ENCODE data around the gene NOD2.

NOD2 gene

GRCh38 chr16:50743581-50744225 lies 50.3 kb downstream of the NOD2 start:
- no peak for DNase-seq

DNA sequence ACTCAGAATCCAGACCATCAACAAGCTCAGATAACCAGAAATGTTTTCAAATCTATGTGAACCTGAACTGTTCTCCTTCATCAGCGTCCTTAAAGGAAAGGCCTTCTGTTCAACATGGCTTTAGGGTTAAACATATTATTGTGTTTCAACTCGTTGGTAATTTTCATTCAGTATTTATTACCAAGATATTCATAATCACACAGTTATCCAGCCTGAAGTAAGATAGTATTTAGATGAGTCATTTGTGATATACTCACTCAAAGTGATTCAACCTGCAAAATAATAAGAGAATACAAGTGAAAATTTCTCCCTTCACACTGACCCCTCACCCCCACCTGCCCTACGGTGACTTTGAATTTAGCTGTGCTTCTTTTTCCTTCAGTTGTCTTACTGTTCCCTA lies 51.5 kb downstream of the NOD2 start:
- no peak for DNase-seq

- DNase-seq, result peak; percentile 11
These were observed 52.5 kb downstream of the NOD2 start for GRCh38 chr16:50745940-50746339.

GRCh38 chr16:50747207-50747956 lies 54.0 kb downstream of the NOD2 start:
- no peak for DNase-seq

- DNase-seq, result no peak
These were observed 58.1 kb downstream of the NOD2 start for GRCh38 chr16:50751528-50751927.

- no peak for DNase-seq
These were observed 59.2 kb downstream of the NOD2 start for GRCh38 chr16:50752471-50753235.

GRCh38 chr16:50756473-50756872 lies 63.1 kb downstream of the NOD2 start:
- DNase-seq, result no peak

GRCh38 chr16:50761267-50761666 lies 67.9 kb downstream of the NOD2 start:
- DNase-seq, result no peak

DNA sequence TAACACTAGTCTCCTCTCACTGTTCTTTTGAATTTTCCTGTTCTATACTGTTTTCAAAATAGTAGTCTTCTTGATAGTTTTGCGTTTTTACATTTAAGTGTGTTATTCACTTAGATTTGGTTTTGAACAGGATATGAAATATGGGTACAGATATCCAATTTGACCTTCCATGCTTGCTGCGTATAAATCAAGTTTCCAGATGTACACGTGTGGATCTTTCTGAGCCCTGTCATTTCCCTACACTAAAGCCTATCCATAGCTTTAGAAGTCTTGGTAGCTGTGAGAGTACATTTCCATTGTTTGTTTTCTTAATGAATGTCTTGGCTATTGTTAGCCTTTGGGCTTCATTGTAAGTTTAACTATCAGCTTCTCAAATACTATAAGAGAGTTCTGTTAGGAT lies 68.8 kb downstream of the NOD2 start:
- DNase-seq, result no peak

- no peak for DNase-seq
These were observed 69.8 kb downstream of the NOD2 start for GRCh38 chr16:50763211-50763610.

- DNase-seq, result no peak
These were observed 71.9 kb downstream of the NOD2 start for GRCh38 chr16:50765260-50765659.

DNA sequence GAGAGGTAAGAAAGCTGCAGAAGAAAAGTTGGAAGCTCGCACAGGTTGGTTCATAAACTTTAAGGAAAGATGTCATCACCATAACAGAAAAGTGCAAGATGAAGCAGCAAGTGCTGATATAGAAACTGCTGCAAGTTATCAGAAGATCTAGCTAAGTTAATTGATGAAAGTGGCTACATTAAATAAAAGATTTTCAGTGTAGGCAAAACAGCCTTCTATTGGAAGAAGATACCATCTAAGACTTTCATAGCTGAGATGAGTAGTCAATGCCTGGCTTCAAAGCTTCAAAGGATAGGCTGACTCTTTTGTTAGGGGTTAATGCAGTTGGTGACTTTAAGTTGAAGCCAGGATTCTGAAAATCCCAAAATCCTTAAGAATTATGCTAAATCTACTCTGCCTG lies 72.5 kb downstream of the NOD2 start:
- no peak for DNase-seq

DNA sequence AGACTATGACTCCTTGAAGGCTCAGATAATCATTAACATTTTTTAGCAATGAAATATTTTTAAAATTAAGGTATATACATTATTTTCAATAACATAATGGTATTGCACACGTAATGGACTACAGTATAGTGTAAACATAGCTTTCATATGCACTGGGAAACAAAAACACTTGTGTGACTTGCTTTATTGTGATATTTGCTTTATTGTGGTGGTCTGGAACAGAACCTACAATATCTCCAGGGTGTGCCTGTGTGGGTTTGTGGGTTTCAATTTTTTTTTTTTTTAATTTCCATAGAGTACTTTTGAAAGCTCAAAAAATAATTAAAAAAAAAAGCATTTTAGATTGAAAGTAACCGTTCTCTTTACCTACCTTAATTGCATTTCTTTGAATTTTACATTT lies 73.8 kb downstream of the NOD2 start:
- no peak for DNase-seq

DNA sequence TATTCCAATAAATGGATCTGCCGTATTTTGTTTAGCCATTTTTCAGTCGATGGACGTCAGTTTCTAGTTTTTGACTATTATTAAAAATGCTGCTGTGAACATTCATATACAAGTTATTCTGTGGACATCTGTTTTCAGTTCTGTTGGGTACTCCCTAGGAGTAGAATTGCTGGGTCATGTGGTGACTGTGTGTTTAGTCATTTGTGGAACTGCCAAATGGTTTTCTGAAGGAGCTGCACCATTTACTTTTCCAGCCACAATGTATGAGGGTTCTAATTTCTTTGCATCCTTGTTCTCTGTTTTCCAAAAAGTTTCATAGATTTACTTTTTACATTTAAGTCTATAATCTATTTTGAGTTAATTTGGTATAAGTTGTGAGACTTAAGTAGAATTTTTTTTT lies 78.0 kb downstream of the NOD2 start:
- no peak for DNase-seq

DNA sequence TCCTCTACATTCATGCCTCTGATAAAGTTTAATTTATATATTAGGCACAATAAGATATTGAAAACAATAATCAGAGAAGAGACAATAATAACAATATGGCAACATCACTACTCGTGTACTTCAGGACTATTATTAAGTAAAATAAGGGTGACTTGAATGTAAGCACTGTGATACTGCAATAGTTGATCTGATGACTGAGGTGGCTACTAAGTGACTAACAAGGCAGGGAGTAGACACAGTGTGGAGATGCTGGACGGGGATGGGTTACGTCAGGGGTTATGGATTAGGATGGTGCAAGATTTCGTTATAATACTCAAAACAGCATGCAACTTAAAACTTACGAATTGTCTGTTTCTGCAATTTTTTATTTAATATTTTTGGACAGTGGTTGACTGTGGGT lies 81.0 kb downstream of the NOD2 start:
- no peak for DNase-seq

DNA sequence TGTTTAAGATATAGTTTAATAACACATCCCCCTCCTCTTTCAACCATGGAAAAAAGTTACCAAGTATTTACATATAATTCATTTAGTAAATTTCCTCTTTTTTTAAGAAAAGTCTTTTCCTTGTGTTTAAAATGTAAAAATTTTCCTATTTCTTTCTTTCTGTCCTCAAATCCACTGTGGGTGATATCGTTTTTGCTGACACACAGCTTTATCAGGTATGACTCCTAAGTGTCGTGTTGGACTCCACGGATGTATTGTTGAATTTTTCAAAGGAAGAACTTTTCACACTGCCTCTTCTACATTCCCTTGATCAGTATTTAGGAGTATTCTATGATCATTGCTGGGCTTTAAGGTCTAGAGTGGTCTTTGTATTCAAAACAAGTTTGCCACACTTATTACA lies 81.6 kb downstream of the NOD2 start:
- DNase-seq, result no peak

DNA sequence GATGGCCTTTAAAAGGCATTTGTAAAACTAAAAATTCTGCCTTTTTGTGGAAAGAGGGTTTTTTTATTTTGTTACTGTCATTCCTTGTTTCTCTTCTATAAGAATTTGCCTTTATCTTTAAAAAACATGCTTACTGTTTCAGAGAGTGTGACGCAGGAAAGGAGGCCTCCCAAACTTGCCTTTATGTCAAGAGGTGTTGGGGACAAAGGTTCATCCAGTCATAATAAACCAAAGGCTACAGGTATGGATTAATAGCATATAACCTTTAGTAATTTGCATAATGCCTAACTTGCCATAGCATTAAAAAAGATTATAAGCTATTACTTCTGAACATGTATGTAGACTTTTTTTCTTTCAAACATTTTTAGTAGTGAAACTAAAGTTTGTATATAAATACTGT lies 82.6 kb downstream of the NOD2 start:
- no peak for DNase-seq

DNA sequence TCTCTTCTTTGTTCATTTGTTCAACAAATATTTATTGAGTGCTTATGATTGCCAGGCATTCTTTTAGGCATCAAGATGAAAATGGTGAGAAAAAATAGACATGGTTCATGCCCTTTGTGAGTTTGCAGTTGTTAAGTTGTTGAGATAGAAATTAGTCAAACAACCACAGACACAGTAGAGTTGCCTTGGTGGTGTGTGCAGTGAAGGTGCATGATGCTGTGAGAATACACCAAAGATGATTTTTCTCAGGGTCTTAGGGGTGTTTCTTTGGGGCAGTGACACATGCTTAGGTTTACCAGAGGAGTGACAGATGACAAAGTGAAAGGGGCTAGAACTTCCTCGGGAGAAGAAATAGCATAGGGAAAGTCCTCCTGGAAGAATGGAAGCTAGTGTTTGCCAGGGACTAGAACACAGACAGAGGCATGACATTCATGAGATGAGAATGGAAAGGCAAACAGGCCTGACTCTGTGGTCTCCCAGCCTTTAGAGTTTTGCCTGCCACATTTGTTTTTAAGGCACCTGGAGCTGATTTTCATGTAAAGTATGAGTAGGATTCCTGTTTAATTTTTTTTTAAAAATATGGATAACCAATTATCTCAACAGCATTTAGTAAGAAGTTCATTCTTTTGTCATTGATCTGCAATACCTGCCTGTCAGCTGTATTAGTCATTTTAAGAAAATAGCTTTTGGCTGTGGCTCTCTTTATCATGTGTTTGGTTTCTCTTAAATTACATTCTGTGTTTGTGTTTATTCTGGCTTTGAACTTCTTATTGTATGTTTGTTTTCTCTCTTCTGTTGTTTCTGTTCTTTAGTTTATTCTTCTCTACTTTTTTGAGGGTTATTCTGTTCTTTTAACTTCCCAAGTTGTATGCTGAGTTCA lies 85.1 kb downstream of the NOD2 start:
- no peak for DNase-seq

GRCh38 chr16:50781043-50781442 lies 87.6 kb downstream of the NOD2 start:
- DNase-seq, result no peak

DNA sequence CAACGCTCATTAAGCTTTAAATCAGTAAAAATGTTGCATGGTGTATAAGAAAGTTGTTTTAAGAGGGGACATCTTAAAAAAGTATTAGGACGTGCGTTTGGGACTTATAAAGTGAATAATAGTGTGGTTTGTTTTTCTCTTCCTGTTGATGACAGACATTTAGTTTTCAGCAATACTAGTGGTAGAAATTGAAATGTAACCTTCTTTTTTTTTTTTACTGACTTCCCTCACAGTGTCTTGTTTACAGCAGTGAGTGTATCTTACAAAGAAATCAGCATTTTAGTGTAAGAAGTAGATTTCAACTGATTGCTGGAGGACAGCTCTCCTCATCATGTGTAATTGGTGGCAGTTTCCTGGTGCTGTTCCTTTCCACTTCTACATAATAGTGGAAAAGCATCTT lies 88.1 kb downstream of the NOD2 start:
- DNase-seq, result no peak

All from stimulated activated CD4-positive, alpha-beta T cell treated with anti-CD3 and anti-CD28 coated beads, Interleukin-4, amount 100 ng/mL, for 1 hour (primary cell).